Body of pancreas (tissue), 4 donors: ENCODE measurements around the gene TTPAL. TPM values are rescaled to one million over a fixed set of nuclear protein-coding genes. Genes with fewer than 3 reads are reported as not detected.

ENCODE experiments used
- ATAC-seq: fragments of 150-250 bp; one replicate; pipeline ENCODE4 v1.9.1; 2016
- DNase-seq, 4 donors: peaks; one replicate each; pipeline ENCODE4 v3.0.0-alpha.2; 2019
- H3K27ac ChIP-seq, 4 donors: fragments of 200-600 bp; sonication (generic); 1 replicate in 3 of 4; 2 replicates in 1 of 4; pipeline versions ENCODE4 v1.5.1 to v1.6.1; 2016 to 2019; ENCODE audit warnings: mild to moderate bottlenecking in 1 of 4, mixed read lengths in 1 of 4, moderate library complexity in 1 of 4
- H3K27me3 ChIP-seq, 2 donors: fragments of 200-600 bp; sonication (generic); one replicate each; pipeline ENCODE4 v1.6.0; 2016; ENCODE audit warnings: mild to moderate bottlenecking in 1 of 2
- H3K36me3 ChIP-seq, 2 donors: fragments of 200-600 bp; sonication (generic); replicated peaks in 1 of 2; 2 replicates each; pipeline ENCODE4 v1.5.1; 2016; ENCODE audit warnings: low read depth in 2 of 2; ENCODE audit not compliant: insufficient read depth in 1 of 2
- H3K4me1 ChIP-seq: fragments of 200-600 bp; sonication (generic); one replicate; pipeline ENCODE4 v1.6.0; 2016
- H3K4me3 ChIP-seq, 2 donors: fragments of 200-600 bp; sonication (generic); 1 replicate in 1 of 2; 2 replicates in 1 of 2; pipeline ENCODE4 v1.5.1; 2016 to 2019
- H3K9me3 ChIP-seq, 3 donors: fragments of 200-600 bp; sonication (generic); 1 replicate in 2 of 3; 2 replicates in 1 of 3; pipeline ENCODE4 v1.5.1; 2016
- CTCF ChIP-seq, 7 experiments: fragments of 450-650 bp in 4 of 7; fragments of 200-600 bp in 3 of 7; sonication (generic) in 3 of 7; IDR thresholded peaks; one replicate each; pipeline ENCODE4 v1.5.1; 2016 to 2019; ENCODE audit warnings: antibody characterized with exemption in 7 of 7
- POLR2A ChIP-seq, 3 donors: fragments of 450-650 bp; IDR thresholded peaks; one replicate each; pipeline ENCODE4 v1.6.1; 2016; ENCODE audit warnings: antibody characterized with exemption in 3 of 3, mild to moderate bottlenecking in 2 of 3
- WGBS, 2 donors: methylation state at CpG; one replicate each; pipeline ENCODE4 v1.1.5; 2017; 5-methylcytosine and 5-hydroxymethylcytosine counted together
- intact Hi-C: fragments of 100-400 bp; cut with DNase I; formaldehyde crosslinking; loops from one replicate; pipeline ENCODE4 v1.15.1; 2023
- total RNA-seq, 2 donors: library from RNA; depleted of rRNA; stranded (reverse); fragments of >200 nt; gene quantifications; one replicate each; pipeline ENCODE4 v1.1.0, GENCODE V29; 2016

TTPAL gene
- total RNA-seq, 2 donors from 2014 or later, result 8.3 to 9.9 TPM

- 58 to 77% methylated on average over 3 to 4 of the region's 4 CpGs for WGBS, 2 donors
- peaks cover 13% of the 10 kb centered on the region for H3K4me1 ChIP-seq
- H3K27ac ChIP-seq, result no peak overlapping the region
- DNase-seq (no peak), ATAC-seq (no peak)
- no peaks in the 10 kb centered on the region for H3K27me3 ChIP-seq
- no peak overlapping the region for H3K4me3 ChIP-seq
- no peaks in the 10 kb centered on the region for H3K36me3 ChIP-seq
- intact Hi-C loops, result no loop called here
- H3K9me3 ChIP-seq, result no peaks in the 10 kb centered on the region
- TF ChIP-seq POLR2A (IDR thresholded peaks at IDR 0.05) (no peak), CTCF (IDR thresholded peaks at IDR 0.05) (no peak)
Observed at GRCh38 chr20:44431118-44431501, 44.6 kb upstream of the TTPAL start.

- Histone ChIP-seq H3K4me3 (no peak overlapping the region), H3K9me3 (no peaks in the 10 kb centered on the region), H3K4me1 (peaks cover 13% of the 10 kb centered on the region), H3K36me3 (no peaks in the 10 kb centered on the region), H3K27me3 (no peaks in the 10 kb centered on the region), H3K27ac (no peak overlapping the region)
- intact Hi-C loops, result no loop called here
- ATAC-seq, result no peak
- TF ChIP-seq CTCF (IDR thresholded peaks at IDR 0.05), result no peak
- no peak for TF ChIP-seq POLR2A (IDR thresholded peaks at IDR 0.05)
- no peak for DNase-seq
- 61 to 65% methylated on average over 11 of the region's 11 CpGs for WGBS, 2 donors
Observed at GRCh38 chr20:44431502-44432234, 44.0 kb upstream of the TTPAL start.

- no peak overlapping the region for H3K27ac ChIP-seq
- TF ChIP-seq CTCF (IDR thresholded peaks at IDR 0.05) (no peak), POLR2A (IDR thresholded peaks at IDR 0.05) (no peak)
Observed at GRCh38 chr20:44432618-44433577, 42.8 kb upstream of the TTPAL start.

GRCh38 chr20:44433751-44434538 lies 41.7 kb upstream of the TTPAL start:
- intact Hi-C loops, result no loop called here
- H3K27ac ChIP-seq, result peak overlapping the region in 2 of 4 donors; percentile 9 to 36
- H3K27me3 ChIP-seq, result no peaks in the 10 kb centered on the region
- no peaks in the 10 kb centered on the region for H3K9me3 ChIP-seq
- H3K36me3 ChIP-seq, result no peaks in the 10 kb centered on the region
- ATAC-seq, result peak; percentile 73
- H3K4me3 ChIP-seq, result no peak overlapping the region
- WGBS, 2 donors, result 18 to 27% methylated on average over 24 of the region's 24 CpGs
- H3K4me1 ChIP-seq, result peaks cover 13% of the 10 kb centered on the region
- no peak for TF ChIP-seq POLR2A (IDR thresholded peaks at IDR 0.05)
- no peak for TF ChIP-seq CTCF (IDR thresholded peaks at IDR 0.05)
- DNase-seq, result peak; percentile 33 to 57 (median 46)

More at GRCh38 chr20:44432618-44433577, 42.8 kb upstream of the TTPAL start:
- H3K27me3 ChIP-seq, result no peaks in the 10 kb centered on the region
- DNase-seq, result no peak
- 81 to 82% methylated on average over 8 of the region's 8 CpGs for WGBS, 2 donors
- no peak overlapping the region for H3K4me3 ChIP-seq
- no peaks in the 10 kb centered on the region for H3K36me3 ChIP-seq
- H3K4me1 ChIP-seq, result peaks cover 13% of the 10 kb centered on the region
- ATAC-seq, result no peak
- no peaks in the 10 kb centered on the region for H3K9me3 ChIP-seq
- intact Hi-C loops, result no loop called here
